CD8-positive, alpha-beta memory T cell (primary cell): ENCODE results near the gene SDF2. TPM values are rescaled to one million over a fixed set of nuclear protein-coding genes. Genes with fewer than 3 reads are reported as not detected.

Experiments used
- CTCF ChIA-PET: fragments of 350-600 bp; sonication (Branson Sonifier 250); formaldehyde crosslinking; loops from one replicate; lab custom pipeline; 2021; ENCODE audit warnings: antibody characterized with exemption; lab: Charles Lee
- POLR2A ChIA-PET: fragments of 350-600 bp; sonication (Branson Sonifier 250); formaldehyde crosslinking; loops from one replicate; lab custom pipeline; 2021; ENCODE audit warnings: antibody characterized with exemption; lab: Charles Lee
- DNase-seq, 5 donors: peaks; one replicate each; pipeline versions ENCODE4 v3.0.0 to v3.0.0-alpha.2; 2020 to 2022; ENCODE audit warnings: mixed read lengths in 1 of 5
- H3K27ac ChIP-seq: one replicate; pipeline ENCODE4 v1.7.0; 2013; ENCODE audit warnings: low read depth, mild to moderate bottlenecking, low read length, moderate library complexity
- H3K27me3 ChIP-seq: 2 replicates; pipeline ENCODE4 v1.7.0; 2013; ENCODE audit warnings: low read length, mild to moderate bottlenecking; ENCODE audit not compliant: insufficient read depth, poor library complexity, severe bottlenecking
- H3K36me3 ChIP-seq: 2 replicates; pipeline ENCODE4 v1.7.0; 2013; ENCODE audit warnings: mild to moderate bottlenecking, low read length, moderate library complexity; ENCODE audit not compliant: insufficient read depth
- H3K4me1 ChIP-seq: 2 replicates; pipeline ENCODE4 v1.7.0; 2013; ENCODE audit warnings: mild to moderate bottlenecking, low read length, moderate library complexity; ENCODE audit not compliant: insufficient read depth
- H3K4me3 ChIP-seq: 2 replicates; pipeline ENCODE4 v1.7.0; 2013; ENCODE audit warnings: mild to moderate bottlenecking, low read length
- H3K9me3 ChIP-seq: 2 replicates; pipeline ENCODE4 v1.7.0; 2013; ENCODE audit warnings: mild to moderate bottlenecking, low read length
- H3K27ac Mint-ChIP-seq, 8 donors: one replicate each; pipeline ENCODE4 v1.8.0; 2020 to 2021; ENCODE audit warnings: mixed read lengths in 8 of 8, mild to moderate bottlenecking in 6 of 8, inconsistent platforms in 3 of 8, moderate library complexity in 3 of 8
- H3K27me3 Mint-ChIP-seq, 2 donors: one replicate each; pipeline ENCODE4 v1.8.0; 2020 to 2021; ENCODE audit warnings: mixed read lengths in 2 of 2, mild to moderate bottlenecking in 1 of 2, moderate library complexity in 1 of 2
- H3K36me3 Mint-ChIP-seq, 3 donors: one replicate each; pipeline ENCODE4 v1.8.0; 2020 to 2021; ENCODE audit warnings: mixed read lengths in 3 of 3, inconsistent platforms in 1 of 3, mild to moderate bottlenecking in 1 of 3
- H3K4me1 Mint-ChIP-seq, 3 donors: one replicate each; pipeline ENCODE4 v1.8.0; 2020 to 2021; ENCODE audit warnings: mixed read lengths in 3 of 3, inconsistent platforms in 1 of 3, mild to moderate bottlenecking in 1 of 3
- H3K4me3 Mint-ChIP-seq, 7 donors: one replicate each; pipeline ENCODE4 v1.8.0; 2020 to 2021; ENCODE audit warnings: mixed read lengths in 7 of 7, mild to moderate bottlenecking in 6 of 7, moderate library complexity in 4 of 7, inconsistent platforms in 2 of 7
- H3K9me3 Mint-ChIP-seq, 5 donors: one replicate each; pipeline ENCODE4 v1.8.0; 2020 to 2022; ENCODE audit warnings: mixed read lengths in 5 of 5, mild to moderate bottlenecking in 3 of 5, moderate library complexity in 2 of 5, inconsistent platforms in 1 of 5
- polyA plus RNA-seq: library from polyadenylated mRNA; unstranded; fragments of 300-500 nt; fragmentation: Illumina TruSeq; gene quantifications from one replicate; pipeline ENCODE4 v1.2.3, GENCODE V29; 2021
- total RNA-seq, 2 experiments: library from RNA; stranded (reverse); gene quantifications; one replicate each; pipeline ENCODE4 v1.2.3, GENCODE V29; 2021

The SDF2 gene
- total and polyA plus RNA-seq, 3 experiments from 2014 or later: 51.4 to 94.9 (median 55.1) TPM

- Histone ChIP-seq H3K4me1 (peaks cover 35% of the 10 kb centered on the region), H3K27me3 (no peaks in the 10 kb centered on the region), H3K4me3 (peak overlapping the region; percentile 77), H3K27ac (peak overlapping the region; percentile 90), H3K9me3 (no peaks in the 10 kb centered on the region), H3K36me3 (peaks cover 32% of the 10 kb centered on the region)
- H3K27me3 Mint-ChIP-seq: peaks cover 0 to 2% of the 10 kb centered on the region in 2 donors
- H3K4me3 Mint-ChIP-seq: peak overlapping the region; percentile 86 to 96 (median 93)
- ChIA-PET CTCF (interaction anchor here (0.6 to 4.0 kb wide), 7 partner anchors 10 to 599 kb away, joined by 3 to 38 read pairs (median 5); partner anchors contain the start of genes RPL23A, SDF2, SUPT6H and TLCD1), POLR2A (interaction anchor here (0.6 to 3.6 kb wide), 10 partner anchors 16 to 921 kb away, joined by 3 to 27 read pairs (median 4); partner anchors contain the start of genes ALDOC, NUFIP2, RPL23A and SDF2)
- peaks cover 38 to 62% (median 52%) of the 10 kb centered on the region in 3 donors for H3K4me1 Mint-ChIP-seq
- H3K27ac Mint-ChIP-seq: peak overlapping the region; percentile 89 to 98 (median 92)
- DNase-seq: peak in 4 of 5 donors; percentile 6 to 20 (median 14)
- no peaks in the 10 kb centered on the region for H3K9me3 Mint-ChIP-seq
- peaks cover 8 to 62% (median 21%) of the 10 kb centered on the region in 3 donors for H3K36me3 Mint-ChIP-seq
Observed at GRCh38 chr17:28643983-28644786, 17.5 kb downstream of the SDF2 start.

- Mint-ChIP-seq H3K27ac (peak overlapping the region in 1 of 8 donors; percentile 67), H3K4me1 (peaks cover 39 to 60% (median 48%) of the 10 kb centered on the region in 3 donors), H3K4me3 (peak overlapping the region in 1 of 7 donors; percentile 86), H3K9me3 (no peaks in the 10 kb centered on the region), H3K27me3 (peaks cover 0 to under 1% of the 10 kb centered on the region in 2 donors), H3K36me3 (peaks cover 17 to 70% (median 28%) of the 10 kb centered on the region in 3 donors)
- ChIA-PET CTCF (interaction anchor here (1.4 to 1.8 kb wide), 2 partner anchors 14 to 86 kb away, joined by 3 to 4 read pairs; no protein-coding TSS in a partner anchor), POLR2A (no interaction called here)
- Histone ChIP-seq H3K36me3 (peaks cover 48% of the 10 kb centered on the region), H3K4me3 (no peak overlapping the region), H3K9me3 (no peaks in the 10 kb centered on the region), H3K4me1 (peaks cover 27% of the 10 kb centered on the region), H3K27ac (no peak overlapping the region), H3K27me3 (no peaks in the 10 kb centered on the region)
- DNase-seq: no peak
Observed at GRCh38 chr17:28641579-28641978, 20.1 kb downstream of the SDF2 start.

- Mint-ChIP-seq H3K4me1 (peaks cover 21 to 48% (median 33%) of the 10 kb centered on the region in 3 donors), H3K36me3 (peaks cover 24 to 96% (median 25%) of the 10 kb centered on the region in 3 donors), H3K27ac (peak overlapping the region in 1 of 8 donors; percentile 26), H3K4me3 (no peak overlapping the region), H3K9me3 (no peaks in the 10 kb centered on the region), H3K27me3 (no peaks in the 10 kb centered on the region)
- H3K9me3 ChIP-seq: no peaks in the 10 kb centered on the region
- H3K4me1 ChIP-seq: no peaks in the 10 kb centered on the region
- no peak overlapping the region for H3K27ac ChIP-seq
- peaks cover 92% of the 10 kb centered on the region for H3K36me3 ChIP-seq
- POLR2A ChIA-PET: no interaction called here
- H3K27me3 ChIP-seq: no peaks in the 10 kb centered on the region
- CTCF ChIA-PET: no interaction called here
- no peak for DNase-seq
- no peak overlapping the region for H3K4me3 ChIP-seq
Observed at GRCh38 chr17:28635506-28635905, 26.2 kb downstream of the SDF2 start.

- H3K4me1 Mint-ChIP-seq: peaks cover 18 to 42% (median 25%) of the 10 kb centered on the region in 3 donors
- no peak overlapping the region for H3K4me3 Mint-ChIP-seq
- no peaks in the 10 kb centered on the region for H3K27me3 Mint-ChIP-seq
- peak overlapping the region in 1 of 8 donors; percentile 21 for H3K27ac Mint-ChIP-seq
- peaks cover 19 to 96% (median 21%) of the 10 kb centered on the region in 3 donors for H3K36me3 Mint-ChIP-seq
- Histone ChIP-seq H3K4me3 (no peak overlapping the region), H3K4me1 (no peaks in the 10 kb centered on the region), H3K27ac (no peak overlapping the region), H3K36me3 (peaks cover 86% of the 10 kb centered on the region), H3K27me3 (no peaks in the 10 kb centered on the region), H3K9me3 (no peaks in the 10 kb centered on the region)
- H3K9me3 Mint-ChIP-seq: no peaks in the 10 kb centered on the region
- ChIA-PET CTCF (interaction anchor here (0.6 to 1.9 kb wide), 3 partner anchors 11 to 574 kb away, joined by 3 to 11 read pairs (median 3); partner anchors contain the start of gene BLTP2), POLR2A (interaction anchor here (0.5 kb wide), 1 partner anchor 15 kb away, joined by 4 read pairs; no protein-coding TSS in a partner anchor)
- no peak for DNase-seq
Observed at GRCh38 chr17:28634206-28634865, 27.4 kb downstream of the SDF2 start.

GRCh38 chr17:28626818-28627217 is 34.9 kb downstream of the SDF2 start:
- Histone ChIP-seq H3K4me1 (no peaks in the 10 kb centered on the region), H3K27me3 (no peaks in the 10 kb centered on the region), H3K9me3 (no peaks in the 10 kb centered on the region), H3K36me3 (peaks cover 45% of the 10 kb centered on the region), H3K27ac (no peak overlapping the region), H3K4me3 (no peak overlapping the region)
- Mint-ChIP-seq H3K4me1 (peaks cover 0 to 5% (median 4%) of the 10 kb centered on the region in 3 donors), H3K36me3 (peaks cover 6 to 81% (median 22%) of the 10 kb centered on the region in 3 donors), H3K27me3 (peaks cover 0 to 1% of the 10 kb centered on the region in 2 donors), H3K4me3 (no peak overlapping the region), H3K27ac (no peak overlapping the region), H3K9me3 (no peaks in the 10 kb centered on the region)
- ChIA-PET CTCF (no interaction called here), POLR2A (no interaction called here)
- DNase-seq: no peak

GRCh38 chr17:28624148-28624547 is 37.6 kb downstream of the SDF2 start:
- H3K36me3 Mint-ChIP-seq: peaks cover 0 to 87% (median 26%) of the 10 kb centered on the region in 3 donors
- DNase-seq: no peak
- peak overlapping the region in 1 of 8 donors; percentile 87 for H3K27ac Mint-ChIP-seq
- no peak overlapping the region for H3K4me3 Mint-ChIP-seq
- Histone ChIP-seq H3K27me3 (no peaks in the 10 kb centered on the region), H3K9me3 (no peaks in the 10 kb centered on the region), H3K4me1 (no peaks in the 10 kb centered on the region), H3K36me3 (peaks cover 56% of the 10 kb centered on the region), H3K27ac (no peak overlapping the region), H3K4me3 (no peak overlapping the region)
- H3K4me1 Mint-ChIP-seq: peaks cover 0 to 5% (median 4%) of the 10 kb centered on the region in 3 donors
- peaks cover 0 to 1% of the 10 kb centered on the region in 2 donors for H3K27me3 Mint-ChIP-seq
- CTCF ChIA-PET: interaction anchor here (3.7 kb wide), 1 partner anchor 13 kb away, joined by 21 read pairs; no protein-coding TSS in a partner anchor
- POLR2A ChIA-PET: interaction anchor here (1.0 kb wide), 1 partner anchor 25 kb away, joined by 3 read pairs; the partner anchor contains the start of gene SPAG5
- H3K9me3 Mint-ChIP-seq: no peaks in the 10 kb centered on the region

GRCh38 chr17:28623696-28624095 is 38.0 kb downstream of the SDF2 start:
- H3K36me3 ChIP-seq: peaks cover 60% of the 10 kb centered on the region
- Mint-ChIP-seq H3K36me3 (peaks cover 0 to 91% (median 26%) of the 10 kb centered on the region in 3 donors), H3K27ac (peak overlapping the region in 1 of 8 donors; percentile 54), H3K4me3 (no peak overlapping the region), H3K27me3 (peaks cover 0 to 1% of the 10 kb centered on the region in 2 donors), H3K4me1 (peaks cover 0 to 5% (median 4%) of the 10 kb centered on the region in 3 donors), H3K9me3 (no peaks in the 10 kb centered on the region)
- H3K27me3 ChIP-seq: no peaks in the 10 kb centered on the region
- DNase-seq: no peak
- ChIA-PET POLR2A (interaction anchor here (1.0 kb wide), 1 partner anchor 24 kb away, joined by 3 read pairs; the partner anchor contains the start of gene SPAG5), CTCF (interaction anchor here (3.7 kb wide), 1 partner anchor 13 kb away, joined by 21 read pairs; no protein-coding TSS in a partner anchor)
- no peaks in the 10 kb centered on the region for H3K4me1 ChIP-seq
- H3K9me3 ChIP-seq: no peaks in the 10 kb centered on the region
- no peak overlapping the region for H3K4me3 ChIP-seq
- no peak overlapping the region for H3K27ac ChIP-seq
